SU-DHL-6 (cell line): ENCODE data around the gene CMSS1.

Experiments used
- CTCF ChIP-seq: fragments of 200-600 bp; sonication (generic); IDR thresholded peaks from one replicate; pipeline ENCODE4 v1.5.1; 2017; ENCODE audit warnings: antibody characterized with exemption, mild to moderate bottlenecking, low read length, moderate library complexity; ENCODE audit not compliant: insufficient read depth, poor library complexity, severe bottlenecking
- EZH2phosphoT487 ChIP-seq: fragments of 200-600 bp; sonication (generic), shearing (Covaris generic); conservative IDR thresholded peaks from 2 replicates; pipeline ENCODE4 v1.6.1; 2018; ENCODE audit warnings: mild to moderate bottlenecking, antibody characterized with exemption, low read length, moderate library complexity, mixed read lengths

- TF ChIP-seq CTCF, result no peak
- TF ChIP-seq EZH2phosphoT487, result no peak
Measured at GRCh38 chr3:99857278-99857677, 39.6 kb downstream of the CMSS1 start.
